ENCODE measurements around the gene CALR3.
"Not testable (repeated sequence)": the region's sequence is repeated elsewhere in the genome, so short reads cannot be mapped to it uniquely, and the experiment has no call there.

CALR3 gene

DNA sequence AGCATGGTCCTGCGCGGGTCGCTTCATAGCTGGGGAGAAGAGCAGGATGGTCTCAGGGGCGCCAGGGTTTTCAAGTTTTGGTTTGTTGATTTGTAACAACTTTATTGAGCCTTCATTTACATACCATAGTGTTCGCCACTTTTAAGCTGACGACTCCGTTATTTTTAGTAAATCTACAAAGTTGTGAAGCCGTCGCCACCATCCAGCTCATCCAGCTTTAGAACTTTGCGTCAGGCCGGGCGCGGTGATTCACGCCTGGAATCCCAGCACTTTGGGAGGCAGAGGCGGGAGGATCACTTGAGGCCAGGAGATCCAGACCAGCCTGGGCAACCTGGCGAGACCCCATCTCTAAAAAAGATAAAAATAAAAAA lies 631 bp upstream of the CALR3 start:
- DNase-seq: no peak

DNA sequence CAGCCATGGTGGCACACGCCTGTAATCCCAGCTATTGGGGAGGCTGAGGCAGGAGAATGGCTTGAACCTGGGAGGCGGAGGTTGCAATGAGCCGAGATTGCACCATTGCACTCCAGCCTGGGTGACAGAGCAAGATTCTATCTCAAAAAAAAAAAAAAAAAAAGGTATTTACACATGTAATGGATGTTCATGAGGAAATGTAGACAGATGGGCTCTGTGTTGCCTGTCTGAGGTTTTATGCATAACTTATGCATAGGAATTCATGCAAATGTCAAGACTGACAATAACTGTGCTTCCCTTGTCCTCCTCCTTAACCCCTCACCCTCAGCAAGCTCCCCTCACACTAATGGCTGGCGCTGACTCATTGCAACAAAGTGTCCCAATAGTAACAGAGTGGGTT lies 9.5 kb downstream of the CALR3 start:
- not testable (repeated sequence) for DNase-seq

DNA sequence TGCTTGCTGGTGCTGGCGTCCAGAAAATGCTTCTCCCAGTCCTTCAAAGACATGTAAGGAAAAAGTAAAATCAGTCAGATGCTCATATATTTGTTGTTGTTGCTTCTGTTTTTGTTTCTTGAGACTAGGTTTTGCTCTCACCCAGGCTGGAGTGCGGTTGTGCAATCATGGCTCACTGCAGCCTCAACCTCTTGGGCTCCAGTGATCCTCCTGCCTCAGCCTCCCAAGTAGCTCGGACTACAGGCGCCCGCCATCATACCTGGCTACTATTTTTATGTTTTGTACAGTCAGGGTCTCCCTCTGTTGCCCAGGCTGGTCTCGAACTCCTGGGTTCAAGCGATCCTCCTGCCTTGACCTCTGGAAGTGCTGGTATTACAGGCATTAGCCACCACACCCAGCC lies 13.2 kb downstream of the CALR3 start:
- DNase-seq: no peak

DNA sequence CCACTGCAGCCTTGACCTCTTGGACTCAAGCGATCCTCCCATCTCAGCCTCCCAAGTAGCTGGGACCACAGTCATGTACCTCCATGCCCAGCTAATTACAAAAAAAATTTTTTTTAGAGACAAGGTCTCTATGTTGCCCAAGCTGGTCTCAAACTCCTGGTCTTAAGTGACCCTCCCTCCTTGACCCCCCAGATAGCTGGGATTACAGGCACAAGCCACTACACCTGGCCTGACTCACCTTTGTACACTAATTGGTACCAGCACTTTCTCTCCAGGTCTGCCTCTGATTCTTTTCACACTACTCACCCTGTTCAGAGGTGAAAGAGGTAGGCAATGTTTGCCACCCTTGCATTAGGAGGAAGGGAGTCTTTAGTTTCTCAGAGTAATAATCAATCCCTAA lies 18.7 kb downstream of the CALR3 start:
- no peak for DNase-seq

DNA sequence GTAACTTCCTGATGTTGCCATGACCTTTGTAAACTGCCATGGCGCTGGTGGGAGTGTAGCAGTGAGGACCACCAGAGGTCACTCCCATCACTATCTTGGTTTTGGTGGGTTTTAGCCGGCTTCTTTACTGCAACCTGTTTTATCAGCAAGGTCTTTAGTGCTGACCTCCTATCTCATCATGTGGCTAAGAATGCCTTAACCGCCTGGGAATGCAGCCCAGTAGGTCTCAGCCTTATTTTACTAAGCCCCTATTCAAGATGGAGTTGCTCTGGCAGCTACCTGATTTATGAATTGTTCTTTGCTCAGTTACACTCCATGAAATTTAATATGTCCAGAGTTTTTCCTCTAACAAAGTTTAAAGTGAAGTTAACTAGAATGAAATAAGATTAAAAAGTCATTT lies 19.6 kb downstream of the CALR3 start:
- DNase-seq: no peak

DNA sequence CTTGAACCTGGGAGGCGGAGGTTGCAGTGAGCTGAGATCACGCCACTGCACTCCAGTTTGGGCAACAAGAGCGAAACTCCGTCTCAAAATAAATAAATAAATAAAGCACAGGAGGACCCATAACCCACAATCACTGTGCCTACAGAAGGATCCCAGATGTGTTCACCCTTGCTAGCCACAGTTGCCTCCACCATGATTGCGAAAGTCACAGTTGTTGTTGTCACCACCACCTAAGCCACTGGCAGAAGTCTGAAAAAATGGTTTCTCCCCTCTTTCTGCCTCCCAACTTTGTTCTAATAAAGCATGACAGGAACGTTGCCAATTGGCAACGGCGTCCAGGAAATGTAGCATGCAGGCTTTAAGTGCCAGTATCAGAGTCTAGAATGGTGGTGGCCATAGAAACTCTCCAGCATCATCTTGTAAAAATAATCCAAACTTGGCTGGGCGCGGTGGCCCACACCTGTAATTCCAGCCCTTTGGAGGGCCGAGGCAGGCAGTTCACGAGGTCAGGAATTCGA lies 22.0 kb downstream of the CALR3 start:
- DNase-seq: no peak

DNA sequence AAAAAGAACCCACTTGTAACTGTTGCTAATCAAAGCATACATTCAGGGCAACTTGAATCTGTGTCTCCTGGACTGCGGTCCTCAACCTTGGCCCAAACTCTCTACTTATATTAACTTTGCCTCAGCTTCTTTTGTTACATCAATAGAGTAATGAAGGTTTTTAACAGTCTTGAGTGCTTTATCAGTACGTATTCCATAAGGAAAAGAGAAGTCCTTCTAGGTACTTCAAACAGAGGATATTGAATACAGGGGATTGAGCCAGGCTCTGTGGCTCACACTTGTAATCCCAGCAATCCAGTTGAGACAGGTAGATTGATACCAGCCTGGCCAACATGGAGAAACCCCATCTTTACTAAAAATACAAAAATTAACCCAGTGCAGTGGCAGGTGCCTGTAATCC lies 23.0 kb downstream of the CALR3 start:
- no peak for DNase-seq

DNA sequence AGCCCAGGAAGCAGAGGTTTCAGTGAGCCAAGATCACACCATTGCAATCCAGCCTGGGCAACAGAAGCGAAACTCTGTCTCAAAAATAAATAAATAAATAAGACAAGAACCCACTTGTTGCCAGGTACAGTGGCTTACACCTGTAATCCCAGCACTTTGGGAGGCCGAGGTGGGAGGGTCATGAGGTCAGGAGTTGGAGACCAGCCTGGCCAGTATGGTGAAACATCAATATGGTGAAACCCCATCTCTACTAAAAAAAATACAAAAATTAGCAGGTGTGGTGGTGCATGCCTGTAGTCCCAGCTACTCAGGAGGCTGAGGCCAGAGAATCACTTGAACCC lies 23.4 kb downstream of the CALR3 start:
- not testable (repeated sequence) for DNase-seq

DNA sequence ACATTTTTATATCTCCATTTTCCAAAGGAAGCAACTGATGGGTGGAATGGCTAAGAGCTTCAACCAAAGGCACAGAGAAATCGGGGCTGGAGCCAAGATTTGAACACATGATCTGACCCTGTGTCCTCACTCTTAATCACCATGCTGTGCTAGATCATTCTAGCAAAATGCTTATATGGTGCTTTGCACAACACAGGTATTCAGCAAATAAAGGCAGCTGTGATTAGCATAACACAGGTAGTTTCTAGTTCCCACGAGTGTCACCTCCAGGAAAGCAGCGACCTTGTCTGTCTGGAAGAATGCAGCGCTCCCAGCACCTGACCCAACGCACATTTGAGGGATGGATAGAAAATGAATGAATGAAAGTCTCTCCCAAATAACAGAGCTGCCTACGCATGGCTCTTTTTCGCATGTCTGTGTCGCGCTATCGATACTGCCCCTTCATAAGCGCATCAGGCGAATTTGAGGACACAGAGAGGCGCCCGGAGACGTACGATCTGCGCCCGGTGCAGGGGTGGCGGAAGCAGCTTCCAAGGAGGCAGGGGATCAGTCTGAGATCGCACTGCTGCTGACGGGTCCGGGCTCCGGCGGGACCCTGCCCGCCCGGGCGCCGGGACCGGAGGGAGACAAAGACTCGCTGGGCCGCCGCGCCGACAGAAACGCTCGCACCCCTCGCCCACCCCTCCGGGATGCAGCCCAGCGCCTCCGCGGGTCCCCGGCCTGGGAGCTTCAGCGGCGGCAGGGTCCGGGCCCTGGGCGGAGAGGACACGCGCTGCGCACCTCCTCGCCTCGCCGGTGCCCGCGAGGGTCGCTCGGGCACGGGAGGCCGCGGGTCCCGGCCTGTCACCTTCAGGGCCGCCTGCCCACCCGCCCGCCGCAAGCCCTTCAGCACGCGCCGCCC lies 24.8 kb downstream of the CALR3 start:
- DNase-seq: no peak

DNA sequence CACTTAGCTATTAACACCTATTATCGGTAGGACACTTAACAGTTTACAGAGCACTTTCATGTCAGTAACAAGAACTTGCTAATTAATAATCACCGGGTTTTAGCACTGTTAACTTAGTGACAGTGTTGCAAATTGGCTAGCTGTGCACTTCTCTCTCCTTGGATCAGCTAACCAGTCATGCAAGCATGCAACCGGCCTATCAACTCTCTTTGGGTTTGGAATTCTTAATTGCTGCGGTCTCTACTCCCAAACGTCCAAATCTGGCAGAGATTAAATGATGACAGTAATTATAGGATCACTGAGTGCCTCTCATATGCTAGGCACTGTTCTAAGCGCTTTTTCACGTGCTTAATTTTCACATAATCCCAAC lies 25.4 kb downstream of the CALR3 start:
- DNase-seq: no peak

DNA sequence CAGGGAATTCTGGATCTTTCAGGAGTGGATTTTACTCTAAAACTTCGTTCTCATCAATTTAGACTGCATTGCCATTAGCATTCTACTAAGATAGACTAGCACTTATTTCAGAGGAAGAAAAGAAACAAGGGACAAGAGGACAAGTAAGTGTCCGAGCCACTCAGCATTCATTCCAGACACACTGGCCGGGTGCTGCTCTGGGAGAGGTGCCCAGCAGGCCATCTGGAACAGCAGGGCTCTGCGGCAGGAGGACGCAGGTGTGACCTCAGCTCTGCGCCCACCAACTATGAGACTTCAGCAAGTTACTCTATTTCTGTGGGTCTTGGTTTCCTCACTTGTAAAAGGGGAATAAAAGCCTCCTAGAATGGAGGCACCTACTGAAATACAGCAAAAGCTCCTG lies 28.4 kb downstream of the CALR3 start:
- DNase-seq: no peak

DNA sequence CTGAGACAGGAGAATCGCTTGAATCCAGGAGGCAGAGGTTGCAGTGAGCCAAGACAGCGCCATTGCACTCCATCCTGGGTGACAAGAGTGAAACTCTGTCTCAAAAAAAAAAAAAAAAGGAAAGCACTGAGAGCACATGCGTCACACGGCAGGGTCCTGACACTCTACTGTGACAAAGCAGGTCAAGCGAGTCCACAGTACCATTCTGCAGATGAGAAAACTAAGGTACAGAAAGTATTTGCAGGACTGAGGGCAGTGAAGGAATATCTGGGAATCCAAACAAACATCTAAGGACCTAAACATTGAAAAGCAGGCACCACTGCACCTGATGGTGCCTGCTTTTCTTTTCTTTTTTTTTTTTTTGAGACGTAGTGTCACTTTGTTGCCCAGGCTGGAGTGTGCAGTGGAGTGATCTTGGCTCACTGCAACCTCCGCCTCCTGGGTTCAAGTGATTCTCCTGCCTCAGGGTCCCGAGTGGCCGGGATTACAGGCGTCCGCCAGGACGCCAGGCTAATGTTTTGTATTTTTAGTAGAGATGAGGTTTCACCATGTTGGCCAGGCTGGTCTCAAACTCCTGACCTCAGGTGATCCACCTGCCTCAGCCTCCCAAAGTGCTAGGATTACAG lies 29.1 kb downstream of the CALR3 start:
- DNase-seq: not testable (repeated sequence)

DNA sequence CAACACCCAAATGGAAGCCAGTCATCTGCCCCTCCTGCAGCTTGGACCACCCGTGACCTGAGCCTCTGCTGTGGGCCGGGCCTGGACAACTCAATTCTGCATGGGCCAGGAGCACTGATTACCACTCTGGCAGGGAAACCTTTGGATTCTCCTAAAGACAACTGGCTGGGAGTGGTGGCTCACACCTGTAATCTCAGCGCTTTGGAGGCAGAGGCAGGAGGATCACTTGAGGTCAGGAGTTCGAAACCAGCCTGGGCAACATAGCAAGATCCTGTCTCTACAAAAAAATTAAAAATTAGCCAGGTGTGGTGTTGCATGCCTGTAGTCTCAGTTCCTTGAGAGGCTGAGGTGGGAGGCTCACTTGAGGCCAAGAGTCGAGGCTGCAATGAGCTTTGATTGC lies 30.7 kb downstream of the CALR3 start:
- DNase-seq: no peak

DNA sequence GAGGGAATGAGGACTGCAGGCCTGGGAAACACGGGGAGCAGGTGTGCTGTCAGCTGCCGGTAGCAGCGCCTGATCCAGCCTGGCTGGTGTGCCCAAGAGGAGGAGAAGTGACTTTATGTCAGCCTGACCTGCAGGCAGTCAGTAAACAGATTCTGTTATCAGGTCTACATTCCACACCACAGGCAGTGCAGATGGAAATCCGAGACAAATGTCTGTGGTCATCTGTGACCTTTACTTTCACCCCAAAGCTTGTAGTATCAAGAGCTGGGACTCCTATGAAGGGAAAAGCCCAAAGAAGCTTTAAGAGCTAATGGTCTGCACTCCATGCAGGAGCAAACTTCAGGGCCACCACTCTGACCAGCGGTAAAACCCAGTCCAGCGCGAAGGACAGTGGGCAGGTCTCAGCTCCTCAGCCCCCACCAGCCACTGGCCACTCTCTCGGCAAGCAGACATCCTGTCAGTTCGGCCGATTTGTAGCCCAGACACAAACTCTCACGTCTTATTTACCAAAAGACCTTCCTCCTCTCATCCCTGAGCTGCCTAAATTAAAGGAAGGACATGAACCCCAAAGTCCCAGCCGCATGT lies 31.9 kb downstream of the CALR3 start:
- DNase-seq: no peak

DNA sequence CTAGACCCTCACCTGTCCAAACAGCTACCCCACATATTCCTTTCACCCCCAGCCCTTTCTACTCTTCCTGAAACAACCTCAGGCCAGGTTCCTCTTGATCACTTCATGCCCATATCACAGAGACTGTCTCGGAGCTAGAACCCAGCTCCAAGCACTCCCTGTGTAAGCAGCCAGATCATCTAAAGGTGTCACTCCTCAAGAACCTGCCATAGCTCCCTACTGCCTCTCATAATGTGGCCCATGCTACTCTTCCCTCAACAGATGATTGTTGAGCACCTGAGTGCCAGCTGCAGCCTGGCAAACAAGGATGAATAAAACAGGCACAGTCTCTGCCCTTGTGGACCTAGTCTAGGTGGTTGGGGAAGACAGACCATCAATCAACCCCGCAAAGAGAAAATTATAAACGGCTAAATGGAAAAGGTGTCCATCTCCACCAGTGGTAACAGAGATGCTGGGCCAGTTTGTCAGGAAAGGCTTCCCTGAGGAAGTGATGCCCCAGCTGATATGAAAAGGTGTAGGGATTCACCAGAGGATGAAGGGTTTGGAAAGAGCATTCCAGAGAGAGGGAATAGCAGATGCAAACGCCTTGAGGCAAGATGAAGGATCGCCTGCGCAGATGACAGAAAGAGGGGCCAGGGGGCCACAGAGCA lies 32.5 kb downstream of the CALR3 start:
- DNase-seq: no peak

DNA sequence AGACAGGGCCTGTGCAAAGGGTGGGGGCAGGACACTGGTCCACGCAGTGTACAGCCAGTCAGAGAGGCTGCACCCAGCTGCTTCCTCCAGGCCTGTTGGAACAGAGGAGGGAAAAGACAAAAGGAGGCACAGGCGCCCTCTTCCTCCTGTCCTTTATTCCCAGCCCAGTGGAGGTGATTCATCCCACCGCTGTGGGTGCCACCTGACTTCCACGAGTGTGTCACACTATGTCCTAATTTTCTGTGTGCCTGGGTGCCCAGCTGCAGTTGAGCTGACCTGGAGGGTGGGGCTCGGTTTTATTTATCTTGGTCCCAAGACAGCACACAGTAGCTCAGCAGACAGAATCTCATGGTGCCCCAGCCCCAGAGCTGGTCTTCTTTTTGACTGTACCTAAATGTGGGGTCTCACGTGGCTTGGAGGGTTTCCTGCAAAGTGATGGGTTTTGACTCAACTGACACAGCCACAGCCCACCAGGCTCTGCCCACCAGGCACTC lies 33.2 kb downstream of the CALR3 start:
- DNase-seq: no peak

DNA sequence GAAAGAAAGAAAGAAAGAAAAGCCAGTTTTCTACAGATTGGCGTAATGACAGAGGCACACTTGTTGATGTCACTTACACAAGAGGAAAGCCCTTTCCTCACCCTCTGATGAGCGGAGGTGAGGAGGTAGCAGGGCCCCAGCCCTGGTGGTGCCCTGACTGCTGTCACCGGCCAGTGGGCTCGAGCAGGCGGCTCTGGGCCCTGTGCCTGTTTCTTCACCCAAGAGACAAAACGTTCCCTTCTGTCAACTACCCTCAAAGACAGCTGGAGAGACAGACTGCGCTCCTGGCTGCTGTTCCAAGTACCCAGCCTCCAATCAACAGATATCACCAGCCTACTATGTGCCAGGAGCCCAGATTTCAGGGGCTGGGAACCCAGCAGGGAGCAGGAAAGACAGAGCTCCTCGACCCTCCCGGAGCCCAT lies 34.3 kb downstream of the CALR3 start:
- DNase-seq: no peak

DNA sequence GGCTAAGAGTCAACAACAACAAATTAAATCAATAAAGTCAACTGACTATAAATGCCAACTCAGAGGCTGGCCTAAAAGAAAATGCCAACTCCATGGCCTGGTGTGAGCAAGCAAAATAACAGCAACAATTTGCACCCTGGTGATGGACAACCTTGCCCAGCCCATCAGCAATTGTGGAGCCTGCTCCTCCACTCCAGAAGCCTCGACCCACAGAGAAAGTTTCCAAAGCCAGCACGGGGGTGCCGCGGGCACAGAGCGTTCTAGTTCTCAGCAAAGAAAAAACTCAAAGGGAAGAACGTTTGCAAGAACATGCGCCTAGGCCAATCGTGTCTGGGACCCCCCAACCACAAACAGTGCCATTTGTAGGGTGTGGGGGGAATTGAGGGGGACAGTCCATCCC lies 35.5 kb downstream of the CALR3 start:
- no peak for DNase-seq

DNA sequence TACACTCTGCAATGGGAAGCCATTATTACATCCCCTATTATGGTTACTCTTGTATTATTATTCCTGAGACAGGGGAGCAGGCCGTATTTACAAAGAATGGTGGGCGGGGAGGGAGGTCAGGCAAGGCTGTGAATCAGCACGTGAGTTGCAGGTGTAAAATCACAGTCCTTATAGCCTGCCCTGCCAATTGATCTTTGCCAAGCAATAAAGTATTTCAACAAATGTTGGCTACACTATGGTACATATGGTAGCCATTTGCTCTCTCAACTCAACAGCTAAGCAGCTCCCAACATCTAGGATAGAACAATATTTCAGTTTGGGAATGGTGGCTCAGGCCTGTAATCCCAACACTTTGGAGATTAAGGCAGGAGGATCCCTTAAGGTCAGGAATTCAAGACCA lies 36.3 kb downstream of the CALR3 start:
- no peak for DNase-seq

DNA sequence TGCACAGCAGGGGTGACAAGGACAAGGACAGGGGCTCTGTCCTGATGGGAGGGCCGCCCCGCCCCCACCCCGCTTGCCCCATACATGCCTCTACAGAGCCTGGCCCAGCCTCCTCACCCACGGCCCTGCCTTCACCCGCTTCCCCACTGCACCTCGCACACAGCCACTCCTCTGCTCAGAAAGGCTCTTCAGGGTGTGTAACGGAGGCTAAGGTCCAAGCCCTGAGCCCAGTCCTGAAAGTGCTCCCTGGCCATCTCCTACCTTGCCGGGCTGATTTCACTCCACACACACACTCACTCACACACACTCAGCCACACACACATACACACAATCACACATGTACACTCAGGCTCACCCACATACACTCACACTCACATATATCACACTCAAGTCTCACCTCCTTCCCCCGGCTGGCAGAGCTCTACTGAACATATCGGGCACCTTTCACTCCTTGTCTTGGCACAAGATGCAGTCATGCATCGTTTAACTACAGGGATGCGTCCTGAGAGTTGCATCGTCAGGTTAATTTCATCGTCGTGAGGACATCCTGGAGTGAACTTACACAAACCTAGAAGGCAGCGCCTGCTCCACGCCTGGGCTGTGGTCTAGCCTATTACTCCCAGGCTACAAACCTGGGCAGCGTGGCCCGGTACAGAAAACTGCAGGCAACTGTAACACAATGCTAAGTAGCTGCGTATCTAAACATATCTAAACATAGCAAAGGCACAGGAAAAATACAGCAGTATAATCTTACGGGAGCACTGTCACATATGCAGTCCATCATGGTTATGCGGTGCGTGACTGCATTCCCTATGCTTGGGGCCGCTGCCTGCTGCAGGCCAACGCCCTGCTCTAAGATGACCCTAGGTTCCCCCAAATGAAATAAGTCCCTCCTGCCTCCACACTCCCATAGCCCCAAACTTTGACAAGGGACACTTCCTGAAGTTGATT lies 37.3 kb downstream of the CALR3 start:
- DNase-seq: no peak

DNA sequence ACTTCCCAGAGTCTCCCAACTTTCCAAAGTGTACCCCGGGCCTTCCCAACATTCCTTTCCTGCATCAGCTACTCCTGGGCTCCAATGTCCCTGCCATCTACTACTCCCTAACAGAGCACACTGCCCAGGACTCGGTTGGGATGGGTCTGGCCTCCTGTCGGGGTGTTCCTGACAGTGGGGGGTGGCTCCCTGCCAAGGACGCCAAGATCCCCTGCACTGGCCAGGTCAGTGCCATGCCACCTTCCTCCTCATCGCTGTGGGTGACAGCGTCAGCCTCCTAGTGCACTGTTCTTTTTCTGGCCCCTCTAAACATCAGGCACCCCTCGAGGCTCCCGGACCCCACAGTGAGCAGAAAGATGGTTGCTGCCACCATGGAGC lies 38.0 kb downstream of the CALR3 start:
- no peak for DNase-seq

DNA sequence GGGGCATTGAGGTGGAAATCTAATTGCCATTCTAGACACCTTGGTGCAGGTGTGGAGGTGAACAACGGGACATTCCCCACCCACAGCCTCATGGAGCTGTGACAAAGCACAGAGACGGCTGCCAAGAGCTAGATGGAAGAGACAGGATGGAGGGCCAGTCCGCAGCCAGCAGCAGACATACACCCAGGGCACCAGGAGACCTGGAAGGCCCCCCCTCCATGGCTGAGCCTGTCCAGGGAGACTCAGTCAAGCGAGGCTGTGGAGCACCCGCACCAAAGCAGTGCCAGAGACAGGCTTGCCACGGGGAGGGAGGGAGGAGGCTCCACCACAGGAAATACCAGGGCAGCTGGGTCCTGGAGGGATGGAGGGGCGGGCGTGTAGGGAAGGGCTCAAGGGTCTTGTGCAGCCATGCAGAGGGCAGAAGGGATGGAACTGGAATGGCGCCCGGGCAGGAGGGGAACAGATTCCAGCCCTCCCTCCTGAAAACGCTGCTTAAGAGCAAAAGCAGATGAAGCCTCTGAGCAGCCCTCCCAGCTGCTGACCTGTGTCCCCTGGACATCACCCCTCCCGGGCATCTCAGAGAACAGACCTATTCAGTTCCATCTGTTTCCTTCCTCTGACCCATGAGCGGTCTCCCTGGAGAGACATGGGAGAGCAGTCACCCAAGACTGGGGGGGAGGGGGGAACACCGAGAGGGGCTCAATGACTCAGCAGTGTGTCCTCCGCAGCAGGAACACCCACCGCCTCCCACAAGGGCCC lies 38.6 kb downstream of the CALR3 start:
- DNase-seq: no peak

Measured in NCI-H748 treated with DMSO at 0.1 percent for 48 hours (cell line).